WTC11 (cell line): ENCODE measurements around the gene GDAP2. TPM values are rescaled to one million over a fixed set of nuclear protein-coding genes. Genes with fewer than 3 reads are reported as not detected.
A peak's percentile ranks its signal among the peaks of the same experiment; 100 is the strongest.

ENCODE experiments used
- ATAC-seq: fragments of 200-7000 bp; cut with Tn5 transposase; 2 replicates; pipeline ENCODE4 v1.10.0; 2021; ENCODE audit warnings: mild to moderate bottlenecking, moderate library complexity
- CTCF ChIA-PET: fragments of 300-600 bp; sonication (Branson Sonifier 250); formaldehyde crosslinking; loops from one replicate; lab custom pipeline; 2021; ENCODE audit warnings: antibody characterized with exemption; lab: Charles Lee
- POLR2A ChIA-PET: fragments of 350-600 bp; sonication (Branson Sonifier 250); formaldehyde crosslinking; loops from one replicate; lab custom pipeline; 2021; ENCODE audit warnings: antibody characterized with exemption; lab: Charles Lee
- DNase-seq: peaks from one replicate; pipeline ENCODE4 v3.0.0; 2021; ENCODE audit warnings: low spot score
- H3K27ac Mint-ChIP-seq: 2 replicates; pipeline ENCODE4 v1.8.0; 2021; ENCODE audit warnings: mixed read lengths
- H3K27me3 Mint-ChIP-seq: 2 replicates; pipeline ENCODE4 v1.8.0; 2021; ENCODE audit warnings: low read depth, mild to moderate bottlenecking, moderate library complexity, mixed read lengths
- H3K36me3 Mint-ChIP-seq: 2 replicates; pipeline ENCODE4 v1.8.0; 2021; ENCODE audit warnings: mixed read lengths
- H3K4me1 Mint-ChIP-seq: 2 replicates; pipeline ENCODE4 v1.8.0; 2022; ENCODE audit warnings: mixed read lengths
- H3K4me3 Mint-ChIP-seq: 2 replicates; pipeline ENCODE4 v1.8.0; 2021; ENCODE audit warnings: mild to moderate bottlenecking, moderate library complexity, mixed read lengths
- H3K9me3 Mint-ChIP-seq: 2 replicates; pipeline ENCODE4 v1.8.0; 2021; ENCODE audit warnings: mixed read lengths
- ATF1 ChIP-seq: sonication (generic); formaldehyde crosslinking; IDR thresholded peaks from 2 replicates; pipeline ENCODE4 v1.8.1; 2023; ENCODE audit warnings: mild to moderate bottlenecking, moderate library complexity, missing genetic modification reagents
- ELF4 ChIP-seq: sonication (generic); formaldehyde crosslinking; IDR thresholded peaks from 2 replicates; pipeline ENCODE4 v1.8.1; 2022; ENCODE audit warnings: low read depth, mild to moderate bottlenecking, moderate library complexity, missing genetic modification reagents
- ETV6 ChIP-seq: sonication (generic); formaldehyde crosslinking; IDR thresholded peaks from 2 replicates; pipeline ENCODE4 v1.8.1; 2022; ENCODE audit warnings: mild to moderate bottlenecking, missing genetic modification reagents
- FOXJ3 ChIP-seq: sonication (generic); formaldehyde crosslinking; IDR thresholded peaks from 2 replicates; pipeline ENCODE4 v1.9.0; 2021; ENCODE audit warnings: missing genetic modification reagents, mild to moderate bottlenecking, borderline replicate concordance
- GRHL2 ChIP-seq: fragments of 250-450 bp; sonication (Bioruptor Pico); IDR thresholded peaks from 2 replicates; pipeline ENCODE4 v1.8.0; 2022; ENCODE audit warnings: mild to moderate bottlenecking, moderate library complexity; ENCODE audit not compliant: insufficient replicate concordance, severe bottlenecking
- JUN ChIP-seq: sonication (generic); formaldehyde crosslinking; IDR thresholded peaks from 2 replicates; pipeline ENCODE4 v1.8.0; 2023; ENCODE audit warnings: mild to moderate bottlenecking, missing genetic modification reagents
- NR2C2 ChIP-seq: sonication (generic); formaldehyde crosslinking; IDR thresholded peaks from 2 replicates; pipeline ENCODE4 v1.8.0; 2022; ENCODE audit warnings: mild to moderate bottlenecking, missing genetic modification reagents
- RORB ChIP-seq: fragments of 250-450 bp; sonication (Bioruptor Pico); IDR thresholded peaks from 2 replicates; pipeline ENCODE4 v1.9.0; 2021; ENCODE audit warnings: mild to moderate bottlenecking
- SMAD3 ChIP-seq: sonication (generic); formaldehyde crosslinking; IDR thresholded peaks from 2 replicates; pipeline ENCODE4 v1.8.0; 2022; ENCODE audit warnings: missing genetic modification reagents, mild to moderate bottlenecking, borderline replicate concordance
- SOX15 ChIP-seq: fragments of 250-450 bp; sonication (Bioruptor Pico); IDR thresholded peaks from 2 replicates; pipeline ENCODE4 v1.9.0; 2021; ENCODE audit warnings: mild to moderate bottlenecking
- SP1 ChIP-seq: sonication (generic); formaldehyde crosslinking; conservative IDR thresholded peaks from 2 replicates; pipeline ENCODE4 v1.8.1; 2022; ENCODE audit warnings: missing genetic modification reagents
- TEAD1 ChIP-seq: sonication (generic); formaldehyde crosslinking; IDR thresholded peaks from 2 replicates; pipeline ENCODE4 v1.8.0; 2022; ENCODE audit warnings: mild to moderate bottlenecking, missing genetic modification reagents
- TEAD4 ChIP-seq: sonication (generic); formaldehyde crosslinking; IDR thresholded peaks from 2 replicates; pipeline ENCODE4 v1.8.0; 2022; ENCODE audit warnings: mild to moderate bottlenecking, missing genetic modification reagents
- TP53 ChIP-seq: sonication (generic); formaldehyde crosslinking; IDR thresholded peaks from 2 replicates; pipeline ENCODE4 v1.8.1; 2023; ENCODE audit warnings: mild to moderate bottlenecking, missing genetic modification reagents
- ZBTB21 ChIP-seq: sonication (generic); formaldehyde crosslinking; IDR thresholded peaks from 2 replicates; pipeline ENCODE4 v1.8.1; 2023; ENCODE audit warnings: mild to moderate bottlenecking, missing genetic modification reagents, borderline replicate concordance
- ZNF121 ChIP-seq: sonication (generic); formaldehyde crosslinking; IDR thresholded peaks from 2 replicates; pipeline ENCODE4 v1.8.0; 2023; ENCODE audit warnings: missing genetic modification reagents
- ZNF219 ChIP-seq: sonication (generic); formaldehyde crosslinking; IDR thresholded peaks from 2 replicates; pipeline ENCODE4 v1.8.0; 2023; ENCODE audit warnings: missing genetic modification reagents, mild to moderate bottlenecking, borderline replicate concordance
- ZNF671 ChIP-seq: fragments of 250-450 bp; sonication (Bioruptor Pico); IDR thresholded peaks from 2 replicates; pipeline ENCODE4 v1.8.0; 2021; ENCODE audit warnings: mild to moderate bottlenecking
- total RNA-seq: library from RNA; stranded (reverse); gene quantifications from 3 replicates; pipeline ENCODE4 v1.2.3, GENCODE V29; 2021
- TF ChIP-seq, protein P1 (sequence below): fragments of 250-450 bp; sonication (Bioruptor Pico); IDR thresholded peaks from 2 replicates; pipeline ENCODE4 v1.8.0; 2021; ENCODE audit warnings: mild to moderate bottlenecking
- TF ChIP-seq, protein P2 (sequence below): sonication (generic); formaldehyde crosslinking; IDR thresholded peaks from 2 replicates; pipeline ENCODE4 v1.8.1; 2022; ENCODE audit warnings: mild to moderate bottlenecking, moderate library complexity, missing genetic modification reagents
- TF ChIP-seq, protein P3 (sequence below): fragments of 250-450 bp; sonication (Bioruptor Pico); IDR thresholded peaks from 2 replicates; pipeline ENCODE4 v1.9.0; 2021; ENCODE audit warnings: mild to moderate bottlenecking, borderline replicate concordance
- TF ChIP-seq, protein P4 (sequence below): sonication (generic); formaldehyde crosslinking; IDR thresholded peaks from 2 replicates; pipeline ENCODE4 v1.8.0; 2022; ENCODE audit warnings: mild to moderate bottlenecking, missing genetic modification reagents
- TF ChIP-seq, protein P5 (sequence below): sonication (generic); formaldehyde crosslinking; IDR thresholded peaks from 2 replicates; pipeline ENCODE4 v1.8.0; 2022; ENCODE audit warnings: mild to moderate bottlenecking, missing genetic modification reagents
- TF ChIP-seq, protein P6 (sequence below): sonication (generic); formaldehyde crosslinking; conservative IDR thresholded peaks from 2 replicates; pipeline ENCODE4 v1.8.1; 2023; ENCODE audit warnings: mild to moderate bottlenecking, low read depth, missing genetic modification reagents, moderate library complexity

GDAP2 gene
- total RNA-seq, 1 experiment from 2014 or later: 22.4 TPM

DNA sequence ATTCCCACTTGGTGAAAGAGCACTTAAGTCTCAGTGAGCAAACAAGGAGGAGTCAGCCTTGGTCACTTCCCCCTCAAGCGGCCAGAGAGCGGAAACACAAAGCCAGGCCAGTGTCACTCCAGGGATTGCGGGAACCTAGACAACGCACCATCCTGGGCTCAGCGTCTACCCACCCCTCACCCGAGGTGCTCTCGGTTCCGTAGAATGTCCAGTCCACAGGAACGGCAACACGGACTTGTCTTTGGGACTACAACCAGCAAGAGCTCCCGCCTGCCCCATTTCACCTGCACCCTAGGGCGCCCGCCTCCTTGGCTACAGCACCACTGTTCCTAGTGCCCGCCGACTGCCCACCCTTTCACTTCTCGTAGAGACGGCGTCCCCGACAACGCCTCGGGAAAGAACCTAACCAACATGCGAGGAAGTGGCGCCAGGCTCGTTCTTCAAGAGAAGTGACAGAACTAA lies 509 bp downstream of the GDAP2 start:
- Mint-ChIP-seq H3K4me1 (peaks cover 37% of the 10 kb centered on the region), H3K36me3 (peaks cover 4% of the 10 kb centered on the region), H3K4me3 (peak overlapping the region; percentile 98), H3K27ac (peak overlapping the region; percentile 74; the same call in 1 of the 2 replicates), H3K9me3 (no peaks in the 10 kb centered on the region; the same call in 1 of the 2 replicates), H3K27me3 (no peaks in the 10 kb centered on the region)
- TF ChIP-seq, protein P1, sequence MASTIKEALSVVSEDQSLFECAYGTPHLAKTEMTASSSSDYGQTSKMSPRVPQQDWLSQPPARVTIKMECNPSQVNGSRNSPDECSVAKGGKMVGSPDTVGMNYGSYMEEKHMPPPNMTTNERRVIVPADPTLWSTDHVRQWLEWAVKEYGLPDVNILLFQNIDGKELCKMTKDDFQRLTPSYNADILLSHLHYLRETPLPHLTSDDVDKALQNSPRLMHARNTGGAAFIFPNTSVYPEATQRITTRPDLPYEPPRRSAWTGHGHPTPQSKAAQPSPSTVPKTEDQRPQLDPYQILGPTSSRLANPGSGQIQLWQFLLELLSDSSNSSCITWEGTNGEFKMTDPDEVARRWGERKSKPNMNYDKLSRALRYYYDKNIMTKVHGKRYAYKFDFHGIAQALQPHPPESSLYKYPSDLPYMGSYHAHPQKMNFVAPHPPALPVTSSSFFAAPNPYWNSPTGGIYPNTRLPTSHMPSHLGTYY: no peak
- TF ChIP-seq TP53 (no peak), ETV6 (CRISPR knock-in tag) (no peak), ELF4 (CRISPR knock-in tag) (no peak), TEAD1 (CRISPR knock-in tag) (0 out of 2 replicates have a peak, but pooled peaks have one; percentile 27), NR2C2 (CRISPR knock-in tag) (no peak), TEAD4 (CRISPR knock-in tag) (0 out of 2 replicates have a peak, but pooled peaks have one; percentile 36), RORB (CRISPR knock-in tag) (no peak), ZNF219 (CRISPR knock-in tag) (no peak), SP1 (no peak), JUN (0 out of 2 replicates have a peak, but pooled peaks have one; percentile 60), SOX15 (no peak)
- TF ChIP-seq, protein P2, sequence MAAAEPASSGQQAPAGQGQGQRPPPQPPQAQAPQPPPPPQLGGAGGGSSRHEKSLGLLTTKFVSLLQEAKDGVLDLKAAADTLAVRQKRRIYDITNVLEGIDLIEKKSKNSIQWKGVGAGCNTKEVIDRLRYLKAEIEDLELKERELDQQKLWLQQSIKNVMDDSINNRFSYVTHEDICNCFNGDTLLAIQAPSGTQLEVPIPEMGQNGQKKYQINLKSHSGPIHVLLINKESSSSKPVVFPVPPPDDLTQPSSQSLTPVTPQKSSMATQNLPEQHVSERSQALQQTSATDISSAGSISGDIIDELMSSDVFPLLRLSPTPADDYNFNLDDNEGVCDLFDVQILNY: no peak
- TF ChIP-seq, protein P3, sequence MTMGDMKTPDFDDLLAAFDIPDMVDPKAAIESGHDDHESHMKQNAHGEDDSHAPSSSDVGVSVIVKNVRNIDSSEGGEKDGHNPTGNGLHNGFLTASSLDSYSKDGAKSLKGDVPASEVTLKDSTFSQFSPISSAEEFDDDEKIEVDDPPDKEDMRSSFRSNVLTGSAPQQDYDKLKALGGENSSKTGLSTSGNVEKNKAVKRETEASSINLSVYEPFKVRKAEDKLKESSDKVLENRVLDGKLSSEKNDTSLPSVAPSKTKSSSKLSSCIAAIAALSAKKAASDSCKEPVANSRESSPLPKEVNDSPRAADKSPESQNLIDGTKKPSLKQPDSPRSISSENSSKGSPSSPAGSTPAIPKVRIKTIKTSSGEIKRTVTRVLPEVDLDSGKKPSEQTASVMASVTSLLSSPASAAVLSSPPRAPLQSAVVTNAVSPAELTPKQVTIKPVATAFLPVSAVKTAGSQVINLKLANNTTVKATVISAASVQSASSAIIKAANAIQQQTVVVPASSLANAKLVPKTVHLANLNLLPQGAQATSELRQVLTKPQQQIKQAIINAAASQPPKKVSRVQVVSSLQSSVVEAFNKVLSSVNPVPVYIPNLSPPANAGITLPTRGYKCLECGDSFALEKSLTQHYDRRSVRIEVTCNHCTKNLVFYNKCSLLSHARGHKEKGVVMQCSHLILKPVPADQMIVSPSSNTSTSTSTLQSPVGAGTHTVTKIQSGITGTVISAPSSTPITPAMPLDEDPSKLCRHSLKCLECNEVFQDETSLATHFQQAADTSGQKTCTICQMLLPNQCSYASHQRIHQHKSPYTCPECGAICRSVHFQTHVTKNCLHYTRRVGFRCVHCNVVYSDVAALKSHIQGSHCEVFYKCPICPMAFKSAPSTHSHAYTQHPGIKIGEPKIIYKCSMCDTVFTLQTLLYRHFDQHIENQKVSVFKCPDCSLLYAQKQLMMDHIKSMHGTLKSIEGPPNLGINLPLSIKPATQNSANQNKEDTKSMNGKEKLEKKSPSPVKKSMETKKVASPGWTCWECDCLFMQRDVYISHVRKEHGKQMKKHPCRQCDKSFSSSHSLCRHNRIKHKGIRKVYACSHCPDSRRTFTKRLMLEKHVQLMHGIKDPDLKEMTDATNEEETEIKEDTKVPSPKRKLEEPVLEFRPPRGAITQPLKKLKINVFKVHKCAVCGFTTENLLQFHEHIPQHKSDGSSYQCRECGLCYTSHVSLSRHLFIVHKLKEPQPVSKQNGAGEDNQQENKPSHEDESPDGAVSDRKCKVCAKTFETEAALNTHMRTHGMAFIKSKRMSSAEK (CRISPR knock-in tag): no peak
- ChIA-PET POLR2A (no interaction called here), CTCF (interaction anchor here (0.8 to 2.2 kb wide), 3 partner anchors 19 to 218 kb away, joined by 3 to 13 read pairs (median 4); no protein-coding TSS in a partner anchor)
- peak; percentile 61 for DNase-seq
- ATAC-seq: peak; percentile 70

DNA sequence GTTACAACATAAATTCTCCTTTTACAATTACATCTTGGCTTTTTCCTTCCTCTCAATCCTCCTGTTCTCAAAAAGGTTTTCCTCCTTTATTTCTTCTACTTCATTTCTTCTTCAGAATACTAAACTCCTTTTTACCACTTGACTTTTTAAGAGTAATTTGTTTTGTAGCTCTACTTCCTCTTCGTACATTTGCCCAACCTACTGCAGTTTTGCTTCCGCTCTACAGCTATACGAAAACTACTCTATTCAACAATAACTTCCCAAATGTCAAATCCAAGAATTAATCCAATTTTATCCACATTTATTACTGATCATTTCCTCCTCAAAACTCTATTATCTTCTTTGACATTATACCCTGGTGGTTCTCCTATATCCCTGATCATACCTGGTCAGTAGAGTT lies 3.4 kb downstream of the GDAP2 start:
- ChIA-PET POLR2A (no interaction called here), CTCF (no interaction called here)
- no peaks in the 10 kb centered on the region for H3K27me3 Mint-ChIP-seq
- ATAC-seq (no peak), DNase-seq (no peak)
- no peak overlapping the region for H3K4me3 Mint-ChIP-seq
- no peak overlapping the region for H3K27ac Mint-ChIP-seq
- H3K4me1 Mint-ChIP-seq: peaks cover 36% of the 10 kb centered on the region
- no peaks in the 10 kb centered on the region; the same call in 1 of the 2 replicates for H3K9me3 Mint-ChIP-seq
- H3K36me3 Mint-ChIP-seq: no peaks in the 10 kb centered on the region; the same call in 1 of the 2 replicates
- TF ChIP-seq ZBTB21 (CRISPR knock-in tag) (no peak), ZNF671 (CRISPR knock-in tag) (no peak), FOXJ3 (CRISPR knock-in tag) (no peak), ATF1 (no peak), GRHL2 (CRISPR knock-in tag) (no peak), SMAD3 (CRISPR knock-in tag) (no peak), ZNF121 (CRISPR knock-in tag) (no peak), ELF4 (CRISPR knock-in tag) (no peak)
- TF ChIP-seq, protein P4, sequence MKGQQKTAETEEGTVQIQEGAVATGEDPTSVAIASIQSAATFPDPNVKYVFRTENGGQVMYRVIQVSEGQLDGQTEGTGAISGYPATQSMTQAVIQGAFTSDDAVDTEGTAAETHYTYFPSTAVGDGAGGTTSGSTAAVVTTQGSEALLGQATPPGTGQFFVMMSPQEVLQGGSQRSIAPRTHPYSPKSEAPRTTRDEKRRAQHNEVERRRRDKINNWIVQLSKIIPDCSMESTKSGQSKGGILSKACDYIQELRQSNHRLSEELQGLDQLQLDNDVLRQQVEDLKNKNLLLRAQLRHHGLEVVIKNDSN (CRISPR knock-in tag): no peak
- TF ChIP-seq, protein P5, sequence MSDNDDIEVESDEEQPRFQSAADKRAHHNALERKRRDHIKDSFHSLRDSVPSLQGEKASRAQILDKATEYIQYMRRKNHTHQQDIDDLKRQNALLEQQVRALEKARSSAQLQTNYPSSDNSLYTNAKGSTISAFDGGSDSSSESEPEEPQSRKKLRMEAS: no peak
- TF ChIP-seq, protein P6, sequence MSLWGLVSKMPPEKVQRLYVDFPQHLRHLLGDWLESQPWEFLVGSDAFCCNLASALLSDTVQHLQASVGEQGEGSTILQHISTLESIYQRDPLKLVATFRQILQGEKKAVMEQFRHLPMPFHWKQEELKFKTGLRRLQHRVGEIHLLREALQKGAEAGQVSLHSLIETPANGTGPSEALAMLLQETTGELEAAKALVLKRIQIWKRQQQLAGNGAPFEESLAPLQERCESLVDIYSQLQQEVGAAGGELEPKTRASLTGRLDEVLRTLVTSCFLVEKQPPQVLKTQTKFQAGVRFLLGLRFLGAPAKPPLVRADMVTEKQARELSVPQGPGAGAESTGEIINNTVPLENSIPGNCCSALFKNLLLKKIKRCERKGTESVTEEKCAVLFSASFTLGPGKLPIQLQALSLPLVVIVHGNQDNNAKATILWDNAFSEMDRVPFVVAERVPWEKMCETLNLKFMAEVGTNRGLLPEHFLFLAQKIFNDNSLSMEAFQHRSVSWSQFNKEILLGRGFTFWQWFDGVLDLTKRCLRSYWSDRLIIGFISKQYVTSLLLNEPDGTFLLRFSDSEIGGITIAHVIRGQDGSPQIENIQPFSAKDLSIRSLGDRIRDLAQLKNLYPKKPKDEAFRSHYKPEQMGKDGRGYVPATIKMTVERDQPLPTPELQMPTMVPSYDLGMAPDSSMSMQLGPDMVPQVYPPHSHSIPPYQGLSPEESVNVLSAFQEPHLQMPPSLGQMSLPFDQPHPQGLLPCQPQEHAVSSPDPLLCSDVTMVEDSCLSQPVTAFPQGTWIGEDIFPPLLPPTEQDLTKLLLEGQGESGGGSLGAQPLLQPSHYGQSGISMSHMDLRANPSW (CRISPR knock-in tag): no peak
